Stimulated activated CD4-positive, alpha-beta T cell treated with anti-CD3 and anti-CD28 coated beads, Interleukin-12 subunit alpha, Interleukin-12 subunit beta, amount 100 ng/mL, for 4 hours (primary cell): ENCODE results near the gene PSMD8.
"Not testable (repeated sequence)": the region's sequence is repeated elsewhere in the genome, so short reads cannot be mapped to it uniquely, and the experiment has no call there.

Experiments
- DNase-seq: peaks from one replicate; pipeline ENCODE4 v3.0.0-alpha.2; 2020

PSMD8 gene

DNA sequence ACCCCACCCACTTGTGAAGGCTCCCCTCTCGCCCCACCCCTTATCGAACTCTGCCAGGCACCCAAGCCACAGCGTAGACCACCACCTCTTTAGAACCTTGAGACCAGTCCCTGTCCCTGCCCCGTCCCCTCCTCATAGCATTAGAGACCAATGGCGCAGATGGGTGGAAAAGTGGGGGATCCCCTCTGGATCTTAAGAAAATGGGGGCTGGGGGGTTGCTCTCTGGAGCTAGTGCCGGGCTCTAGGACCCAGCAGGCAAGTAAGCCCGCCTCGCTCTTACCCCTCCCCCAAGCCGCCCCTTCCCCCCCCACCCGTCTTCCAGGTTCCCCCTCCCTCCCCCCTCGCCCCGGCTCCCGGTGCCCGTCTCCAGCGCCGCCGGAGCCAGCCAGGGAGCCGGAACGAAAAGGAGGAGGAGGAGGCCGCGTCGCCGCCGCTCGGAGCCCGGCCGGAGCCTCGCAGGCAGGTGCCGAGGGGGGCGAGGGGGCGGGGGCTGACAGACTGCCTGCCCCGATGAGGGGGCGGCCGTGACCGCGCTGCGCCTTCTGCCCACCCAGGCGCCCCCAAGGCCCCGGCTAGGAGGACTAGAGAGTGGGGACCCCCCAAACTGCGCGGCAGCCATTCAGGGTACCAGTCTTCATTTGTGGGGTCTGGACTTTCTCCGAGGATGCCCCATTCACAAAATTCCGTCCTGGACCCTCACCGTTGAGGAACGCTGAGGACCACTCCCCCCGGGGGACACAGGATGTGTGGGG is 14.2 kb downstream of the PSMD8 start, which contains the start of gene SPRED3:
SPRED3 (plus strand) TSS at position 349 of the 752 bp plus-strand sequence. CDS start 1,606 bp downstream, outside the sequence.
- DNase-seq: no peak

DNA sequence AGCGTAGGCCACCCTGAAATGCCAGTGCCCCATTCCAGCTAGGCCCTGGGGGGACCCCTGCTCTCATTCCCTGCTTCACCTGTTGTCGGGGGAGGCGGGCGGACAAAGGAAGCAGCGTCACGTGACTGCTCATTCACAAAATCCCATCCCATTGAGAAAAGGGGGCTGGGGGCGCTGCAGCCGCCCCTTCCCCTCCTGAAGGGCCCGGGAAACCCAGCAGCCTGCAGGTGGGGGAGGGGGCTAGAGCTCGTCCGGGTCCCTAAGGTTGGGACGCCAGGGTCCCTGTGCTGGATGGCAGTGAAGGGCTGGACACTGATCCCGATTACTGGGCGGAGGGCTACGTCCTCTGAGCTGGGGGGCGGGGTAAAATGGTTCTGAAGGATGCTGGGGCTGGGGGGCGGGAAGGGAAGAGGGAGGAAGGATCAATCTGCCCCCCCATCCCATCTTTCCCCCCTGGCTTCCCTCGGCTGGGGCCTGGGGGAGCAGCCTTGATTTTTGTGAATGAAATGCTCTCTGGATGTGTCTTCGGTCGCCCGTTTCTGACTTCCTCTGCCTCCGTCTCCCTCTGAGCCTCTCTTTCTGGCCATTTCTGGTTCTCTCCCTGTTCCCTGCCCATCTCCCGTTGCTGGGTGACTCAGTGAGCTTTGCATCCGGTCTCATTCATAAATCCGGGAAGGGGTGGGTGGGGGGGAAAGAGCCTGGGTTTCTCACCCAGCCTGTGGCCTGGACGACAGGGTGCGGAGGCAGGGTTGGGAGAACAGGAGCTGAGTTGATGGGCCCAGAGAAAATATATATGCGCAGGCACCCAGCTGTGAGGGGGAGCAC is 14.9 kb downstream of the PSMD8 start:
- DNase-seq: no peak

DNA sequence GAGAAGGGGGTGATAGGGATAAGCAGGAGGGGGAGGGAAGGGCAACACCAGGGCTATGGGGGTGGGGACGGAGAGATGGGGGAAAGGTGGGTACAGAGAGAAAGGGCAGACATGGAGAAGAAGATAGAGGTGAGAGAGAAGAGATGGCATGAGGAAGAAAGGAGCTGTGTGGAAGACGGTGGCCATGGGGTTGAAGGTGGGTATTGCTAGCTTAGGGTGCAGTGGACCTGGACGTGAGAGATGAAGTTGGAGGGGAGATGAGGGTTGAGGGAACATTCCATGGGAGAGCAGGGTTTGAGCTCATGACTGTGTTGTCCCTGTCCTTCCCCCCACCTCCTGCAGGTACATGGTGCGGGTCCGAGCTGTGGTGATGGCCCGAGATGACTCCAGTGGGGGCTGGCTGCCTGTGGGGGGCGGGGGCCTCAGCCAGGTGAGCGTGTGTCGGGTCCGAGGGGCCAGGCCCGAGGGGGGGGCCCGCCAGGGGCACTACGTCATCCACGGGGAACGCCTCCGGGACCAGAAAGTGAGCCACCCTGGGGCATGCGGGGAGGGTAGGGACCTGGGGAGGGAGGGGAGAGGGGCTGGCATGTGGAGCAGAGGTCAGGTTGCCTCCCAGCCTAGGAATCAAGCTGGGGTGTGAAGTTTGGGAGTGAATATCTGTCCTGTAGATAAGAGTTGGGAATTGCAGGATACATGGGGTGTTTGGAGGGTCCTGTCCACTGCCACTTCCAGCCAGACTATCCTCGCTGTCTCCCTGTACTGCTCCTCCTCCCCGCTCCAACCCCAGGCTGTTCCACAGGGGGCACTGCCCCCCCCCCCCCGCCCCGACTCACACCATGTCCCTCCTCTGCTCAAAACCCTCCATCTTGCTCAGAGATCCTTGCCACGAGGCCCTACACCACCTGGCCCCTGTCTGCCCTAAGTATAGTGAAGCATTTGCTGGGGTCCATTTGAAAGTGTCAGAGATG is 15.9 kb downstream of the PSMD8 start:
- no peak for DNase-seq

DNA sequence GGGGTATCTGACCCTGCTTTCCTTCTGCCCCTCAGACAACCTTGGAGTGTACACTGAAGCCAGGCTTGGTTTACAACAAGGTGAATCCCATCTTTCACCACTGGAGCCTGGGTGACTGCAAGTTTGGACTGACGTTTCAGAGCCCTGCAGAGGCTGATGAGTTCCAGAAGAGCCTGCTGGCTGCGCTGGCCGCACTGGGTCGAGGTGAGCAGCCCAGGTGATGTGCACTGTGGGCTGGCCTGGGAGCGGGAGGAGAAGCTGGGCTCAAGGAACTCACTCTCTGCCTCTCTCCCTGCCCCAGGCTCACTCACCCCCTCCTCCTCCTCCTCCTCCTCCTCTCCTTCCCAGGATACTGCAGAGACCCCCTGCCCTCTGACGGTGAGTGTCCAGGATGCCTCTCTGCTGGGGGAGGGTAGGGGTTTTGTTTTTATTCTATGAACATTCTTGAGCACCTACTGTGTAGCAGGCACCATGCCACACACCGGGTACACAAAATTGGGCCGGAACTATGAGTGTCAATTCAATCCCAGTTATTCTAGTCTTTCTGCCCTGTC is 17.6 kb downstream of the PSMD8 start:
- no peak for DNase-seq

DNA sequence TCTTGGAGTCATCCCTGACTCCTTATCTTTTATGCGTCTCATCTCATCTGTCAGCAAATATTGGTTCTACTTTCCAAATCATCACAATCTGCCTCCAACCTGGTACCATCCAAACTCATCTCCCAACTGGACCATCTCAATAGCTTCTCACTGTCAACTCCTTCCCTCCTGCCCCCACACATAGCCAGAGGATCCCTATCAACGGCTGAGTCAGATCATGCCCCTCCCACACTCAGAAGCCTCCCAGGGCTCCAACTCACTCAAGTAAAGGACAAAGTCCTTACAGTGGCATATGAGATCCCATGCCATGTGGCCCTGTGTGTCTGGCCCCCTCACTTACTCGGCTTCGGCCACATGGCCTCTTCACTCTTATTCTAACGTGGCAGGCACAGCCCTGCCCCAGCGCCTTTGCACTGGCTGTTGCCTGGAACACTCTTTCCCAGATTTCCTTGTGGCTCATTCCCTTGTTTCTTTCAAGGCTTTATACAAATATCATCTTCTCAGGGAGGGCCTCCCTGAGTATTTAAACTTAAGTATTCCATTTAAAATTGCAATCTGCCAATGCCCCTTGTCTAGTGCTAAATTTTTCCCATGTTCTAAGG is 18.4 kb downstream of the PSMD8 start:
- DNase-seq: no peak

DNA sequence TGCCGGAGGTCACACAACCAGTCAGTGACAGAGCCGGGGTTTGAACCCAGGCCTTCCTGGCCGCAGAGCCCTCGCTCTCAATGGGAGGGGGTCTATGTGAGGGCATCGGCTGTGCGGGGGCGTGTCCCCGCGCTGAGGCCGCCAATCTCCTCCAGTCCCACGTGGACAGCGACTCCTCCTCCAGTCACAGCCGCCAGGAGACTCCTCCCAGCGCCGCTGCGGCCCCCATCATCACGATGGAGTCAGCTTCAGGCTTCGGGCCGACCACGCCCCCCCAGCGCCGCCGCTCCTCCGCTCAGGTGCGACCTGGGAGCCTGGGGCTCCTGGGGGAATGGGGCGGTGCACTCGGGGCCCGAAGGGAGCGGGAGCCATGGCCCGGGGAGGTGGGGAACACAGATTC is 20.1 kb downstream of the PSMD8 start:
- DNase-seq: peak; percentile 69

DNA sequence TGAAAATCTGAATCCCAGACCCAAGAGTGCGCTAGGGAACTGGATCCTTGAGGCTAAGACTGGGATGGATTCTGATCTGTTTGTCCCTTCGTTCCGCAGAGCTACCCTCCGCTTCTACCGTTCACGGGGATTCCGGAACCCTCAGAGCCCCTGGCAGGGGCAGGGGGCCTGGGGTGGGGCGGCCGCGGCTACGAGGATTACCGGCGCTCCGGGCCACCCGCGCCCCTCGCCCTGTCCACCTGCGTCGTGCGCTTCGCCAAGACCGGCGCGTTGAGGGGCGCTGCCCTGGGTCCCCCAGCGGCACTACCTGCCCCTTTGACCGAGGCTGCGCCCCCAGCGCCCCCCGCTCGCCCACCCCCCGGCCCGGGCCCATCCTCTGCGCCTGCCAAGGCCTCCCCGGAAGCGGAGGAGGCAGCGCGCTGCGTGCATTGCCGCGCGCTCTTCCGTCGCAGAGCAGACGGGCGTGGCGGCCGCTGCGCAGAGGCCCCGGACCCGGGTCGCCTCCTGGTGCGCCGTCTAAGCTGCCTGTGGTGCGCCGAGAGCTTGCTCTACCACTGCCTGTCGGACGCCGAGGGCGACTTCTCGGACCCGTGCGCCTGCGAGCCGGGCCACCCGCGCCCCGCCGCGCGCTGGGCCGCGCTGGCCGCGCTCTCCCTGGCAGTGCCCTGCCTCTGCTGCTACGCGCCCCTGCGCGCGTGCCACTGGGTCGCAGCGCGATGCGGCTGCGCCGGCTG is 21.2 kb downstream of the PSMD8 start:
- DNase-seq: peak; percentile 55

DNA sequence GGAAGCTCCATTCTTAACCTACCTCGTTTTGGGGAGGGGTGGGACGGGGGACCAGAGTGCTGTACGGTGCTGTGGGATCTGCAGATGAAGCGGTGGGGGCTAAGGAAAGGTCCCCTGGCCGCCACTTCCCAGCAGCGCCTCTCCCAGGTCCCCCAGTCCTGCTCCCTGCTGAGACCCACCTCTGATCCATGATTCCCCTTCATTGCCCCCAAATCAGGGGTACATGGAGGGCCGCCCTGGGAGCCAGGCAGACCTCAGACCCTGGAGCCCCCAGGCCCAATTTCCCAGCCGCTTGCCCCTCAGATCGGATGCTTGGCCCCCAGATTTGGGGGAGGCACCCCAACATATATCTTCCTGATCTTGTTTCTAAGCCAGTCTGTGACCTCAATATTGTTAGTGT is 24.7 kb downstream of the PSMD8 start:
- no peak for DNase-seq

DNA sequence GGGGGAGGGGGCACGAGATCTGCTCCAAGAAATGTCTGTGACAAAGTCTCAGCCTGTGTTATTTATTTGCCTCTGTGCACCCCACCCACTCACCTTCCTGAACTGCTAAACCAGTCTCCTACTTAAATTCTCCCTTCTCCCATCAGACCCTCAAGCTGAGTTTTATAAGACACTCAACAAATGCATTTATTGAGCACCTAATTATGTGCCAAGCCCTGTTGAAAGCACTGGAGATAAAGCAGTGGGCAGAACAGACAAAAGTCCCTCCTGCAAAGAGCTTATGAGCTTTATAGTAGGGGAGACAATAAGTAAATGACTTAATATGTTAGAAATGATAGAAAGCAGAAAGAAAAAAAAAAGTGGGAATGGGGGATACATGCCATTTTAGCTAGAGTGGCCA is 25.2 kb downstream of the PSMD8 start:
- DNase-seq: no peak

DNA sequence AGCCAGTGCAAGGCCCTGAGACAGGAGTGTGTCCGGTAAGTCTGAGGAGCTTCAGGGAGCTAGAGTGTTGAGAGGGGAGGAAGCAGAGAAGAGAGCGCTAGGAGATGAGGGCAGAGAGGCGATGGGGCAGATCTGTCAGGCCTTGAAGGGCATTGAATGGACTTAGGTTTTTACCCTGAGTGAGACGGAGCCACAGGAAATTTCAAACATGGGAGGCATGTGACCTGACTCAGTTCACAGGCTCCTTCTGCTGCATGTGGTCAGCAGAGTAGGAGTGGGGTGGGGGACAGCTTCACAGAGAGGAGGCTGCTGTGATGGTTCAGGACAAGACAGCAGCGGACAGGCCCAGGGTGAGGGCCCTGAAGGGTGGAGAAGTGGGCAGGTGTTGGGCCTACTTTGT is 26.0 kb downstream of the PSMD8 start:
- DNase-seq: no peak

DNA sequence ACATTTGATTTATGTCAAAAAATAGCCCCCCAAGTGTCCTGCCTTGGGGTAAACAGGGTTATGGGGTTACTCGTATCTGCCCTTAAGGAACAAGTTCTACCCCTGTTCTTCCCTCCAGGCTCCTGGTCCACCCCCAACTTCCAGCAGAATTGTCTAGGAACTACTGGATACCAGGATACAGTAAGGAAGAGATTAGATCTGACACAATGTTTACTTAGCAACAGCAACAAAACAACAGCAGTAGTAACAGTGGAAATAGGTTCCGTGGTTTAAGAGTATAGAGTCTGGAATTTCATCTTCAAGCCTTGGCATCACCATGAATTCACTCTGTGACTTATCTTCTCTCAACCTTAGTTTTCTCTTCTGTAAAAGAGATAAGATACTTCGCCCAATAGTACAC is 26.8 kb downstream of the PSMD8 start:
- DNase-seq: no peak

DNA sequence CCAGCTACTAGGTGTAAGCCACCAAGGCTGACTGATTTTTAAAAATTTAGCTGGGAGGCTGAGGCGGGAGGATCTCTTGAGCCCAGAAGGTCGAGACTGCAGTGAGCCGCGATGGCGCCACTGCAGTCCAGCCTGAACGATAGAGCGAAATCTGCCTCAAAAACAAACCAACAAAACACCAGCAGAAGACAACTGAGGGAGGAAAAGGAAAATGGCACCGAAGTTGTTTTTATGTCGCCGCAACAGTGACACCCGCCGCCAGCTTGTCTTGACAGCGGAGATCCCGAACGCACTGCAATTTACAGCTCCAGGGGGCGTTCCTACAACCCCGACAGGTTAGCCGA is 28.2 kb downstream of the PSMD8 start:
- DNase-seq: no peak

DNA sequence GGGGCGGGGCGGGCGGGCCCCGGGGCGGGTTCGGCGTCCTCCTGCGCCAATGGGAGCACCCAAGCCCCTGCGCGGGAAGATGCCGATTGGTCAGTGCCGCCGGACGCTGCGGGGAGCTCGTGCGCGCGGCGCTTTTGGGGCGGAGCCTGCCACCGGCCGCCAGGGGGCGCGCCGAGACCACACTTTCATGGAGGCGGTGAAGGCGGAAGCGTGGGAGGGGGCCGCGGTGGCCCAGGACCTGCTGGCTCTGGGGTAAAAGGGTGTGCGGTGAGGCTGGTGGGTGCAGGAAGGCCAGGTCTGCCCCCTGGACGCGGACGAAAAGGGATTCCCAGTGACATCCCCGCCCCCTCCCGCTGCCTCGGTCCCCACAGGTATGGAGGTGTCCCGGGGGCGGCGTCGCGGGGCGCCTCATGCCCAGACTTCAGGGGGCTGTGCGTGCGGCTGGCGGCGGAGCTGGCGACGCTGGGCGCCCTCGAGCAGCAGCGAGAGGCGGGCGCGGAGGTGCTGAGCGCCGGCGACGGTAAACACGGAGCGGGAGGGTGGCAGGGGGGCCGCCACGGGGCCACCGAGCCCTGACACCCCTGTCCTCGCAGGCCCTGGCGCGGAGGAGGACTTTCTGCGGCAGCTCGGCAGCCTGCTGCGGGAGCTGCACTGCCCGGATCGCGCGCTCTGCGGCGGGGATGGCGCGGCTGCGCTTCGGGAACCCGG is 28.8 kb downstream of the PSMD8 start, which contains the start of gene FAM98C:
FAM98C (plus strand) TSS at position 127 of the 708 bp plus-strand sequence; CDS start at position 188, 61 bp downstream.
- DNase-seq: peak; percentile 97

DNA sequence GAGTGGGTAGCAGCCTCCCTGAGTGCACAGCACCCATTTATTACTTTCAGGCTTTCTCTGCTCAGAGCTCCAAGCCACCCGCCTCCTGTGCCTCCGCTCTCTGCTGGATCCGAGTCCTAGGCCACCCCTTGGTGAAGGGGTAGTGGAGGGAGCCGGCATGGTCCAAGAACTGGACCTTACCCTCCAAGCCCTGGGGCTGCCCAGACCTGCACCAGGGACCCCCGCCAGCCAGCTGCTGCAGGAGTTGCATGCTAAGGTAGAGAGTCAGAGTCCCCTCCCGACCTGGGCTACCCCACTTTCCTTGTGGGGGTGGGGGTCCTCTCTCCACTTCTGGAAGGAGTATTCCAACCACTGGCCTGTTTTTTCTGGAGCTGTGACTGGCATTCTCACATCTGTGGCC is 30.5 kb downstream of the PSMD8 start:
- no peak for DNase-seq

DNA sequence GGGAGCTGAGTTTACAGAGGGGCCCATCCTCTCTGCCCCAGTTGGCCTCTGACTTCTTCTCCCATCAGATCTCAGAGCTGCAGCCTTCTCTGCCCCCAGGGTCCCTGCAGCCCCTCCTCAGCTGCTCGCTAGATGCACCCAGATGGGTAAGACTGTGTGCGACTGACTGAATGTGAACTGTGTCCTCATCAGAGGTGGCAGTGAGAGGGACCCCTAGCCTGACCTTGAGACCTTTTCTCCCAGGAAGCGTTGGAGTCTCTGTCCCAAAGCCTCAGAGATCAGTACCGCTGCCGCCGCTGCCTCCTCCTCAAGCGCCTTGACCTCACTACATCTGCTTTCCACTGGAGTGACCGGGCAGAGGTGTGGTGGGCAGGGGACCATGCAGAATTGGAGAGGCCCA is 30.9 kb downstream of the PSMD8 start:
- DNase-seq: no peak

DNA sequence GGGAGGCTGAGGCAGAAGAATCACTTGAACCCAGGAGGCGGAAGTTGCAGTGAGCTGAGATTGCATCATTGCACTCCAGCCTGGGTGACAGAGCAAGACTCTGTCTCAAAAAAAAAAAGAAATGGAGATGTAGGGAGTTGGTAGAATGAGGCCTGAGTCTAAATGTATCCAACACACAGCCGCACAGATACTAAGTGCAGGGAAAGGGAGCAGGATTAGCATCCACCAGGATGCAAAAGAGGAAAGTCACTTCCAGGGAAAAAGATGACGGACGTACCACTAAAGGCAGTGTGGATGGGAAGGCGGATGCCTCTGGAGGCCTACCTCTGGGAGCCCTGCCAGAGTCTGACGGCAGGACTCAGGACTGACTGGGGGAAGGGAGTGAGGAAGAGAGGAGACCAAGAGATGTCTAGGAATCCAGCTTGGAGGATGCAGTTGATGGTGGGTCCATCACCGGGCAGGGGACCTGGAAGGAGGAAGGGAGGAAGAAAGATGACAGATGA is 35.3 kb downstream of the PSMD8 start:
- DNase-seq: no peak

DNA sequence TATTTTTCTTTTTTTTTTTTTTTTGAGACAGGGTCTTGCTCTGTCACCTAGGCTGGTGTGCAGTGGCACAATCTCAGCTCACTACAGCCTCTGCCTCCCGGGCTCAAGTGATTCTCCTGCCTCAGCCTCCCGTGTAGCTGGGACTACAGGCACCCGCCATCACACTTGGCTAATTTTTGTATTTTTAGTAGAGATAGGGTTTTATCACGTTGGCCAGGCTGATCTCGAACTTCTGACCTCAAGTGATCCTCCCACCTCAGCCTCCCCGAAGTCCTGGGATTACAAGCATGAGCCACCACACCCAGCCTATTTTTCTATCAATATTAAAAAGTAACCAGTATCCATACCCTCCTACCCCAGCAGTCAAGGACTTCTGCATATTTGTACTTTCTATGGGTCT is 36.0 kb downstream of the PSMD8 start:
- DNase-seq: not testable (repeated sequence)

DNA sequence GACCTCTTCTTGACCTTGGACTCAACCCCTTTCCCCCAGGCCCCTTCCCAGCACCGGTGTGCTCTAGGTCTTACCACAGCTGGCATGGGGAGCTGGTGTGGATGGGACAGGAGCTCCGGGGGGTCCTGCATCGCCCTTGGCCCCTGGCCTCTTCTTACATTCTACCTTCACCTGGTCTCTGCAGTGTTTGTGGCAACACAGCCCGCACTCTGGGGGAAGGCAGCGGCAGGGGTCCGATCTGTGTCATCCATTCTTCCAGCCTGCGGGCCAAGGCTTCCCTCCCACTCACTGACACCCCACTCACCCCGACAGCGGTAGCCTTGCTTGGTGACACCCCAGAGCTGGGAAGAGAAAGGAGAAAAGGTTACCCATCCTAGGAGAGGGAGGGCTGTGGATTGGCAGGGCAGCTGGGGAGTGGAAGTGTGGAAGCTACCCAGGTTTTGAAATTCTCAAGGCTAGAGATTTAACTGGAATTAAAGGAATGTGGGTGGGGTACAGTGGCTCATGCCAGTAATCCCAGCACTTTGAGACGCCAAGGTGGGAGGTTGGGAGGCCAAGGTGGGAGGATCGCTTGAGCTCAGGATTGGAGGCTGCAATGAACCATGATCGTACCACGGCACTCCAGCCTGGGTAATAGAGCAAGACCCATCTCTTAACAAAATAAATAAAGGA is 36.8 kb downstream of the PSMD8 start:
- no peak for DNase-seq

DNA sequence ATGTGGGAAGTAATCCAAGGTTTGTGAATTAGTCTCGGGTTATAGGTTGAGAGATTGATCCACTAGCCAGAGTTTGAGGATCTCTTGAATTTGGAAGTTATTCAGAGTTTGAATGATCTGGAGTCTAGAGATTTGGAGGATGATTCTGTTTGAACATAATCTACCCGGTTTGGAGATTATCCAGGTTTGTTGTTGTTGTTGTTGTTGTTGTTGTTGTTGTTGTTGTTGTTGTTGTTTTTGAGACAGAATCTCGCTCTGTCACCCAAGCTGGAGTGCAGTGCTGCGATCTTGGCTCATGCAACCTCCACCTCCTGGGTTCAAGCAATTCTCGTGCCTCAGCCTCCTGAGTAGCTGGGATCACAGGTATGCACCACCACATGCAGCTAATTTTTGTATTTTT is 37.5 kb downstream of the PSMD8 start:
- DNase-seq: not testable (repeated sequence)

DNA sequence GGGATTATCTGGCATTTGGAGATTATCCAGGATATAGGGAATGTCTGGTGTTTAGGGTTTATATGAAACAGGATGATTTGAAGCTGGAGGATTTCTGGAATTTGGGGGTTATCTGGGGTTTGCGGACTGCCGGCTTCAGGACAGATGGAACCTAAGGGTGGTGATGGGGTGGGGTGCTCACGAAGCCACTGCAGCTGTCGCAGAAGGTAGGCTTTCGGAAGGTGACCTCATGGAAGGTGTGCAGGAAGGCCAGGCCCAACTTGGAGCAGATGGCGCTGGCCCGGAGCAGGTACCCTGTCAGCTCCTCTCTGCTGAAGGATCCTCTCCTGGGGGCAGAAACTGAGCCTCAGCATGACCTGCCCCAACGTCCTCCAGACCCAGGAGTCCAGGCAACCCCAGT is 38.1 kb downstream of the PSMD8 start:
- no peak for DNase-seq
